H9 (cell line): ENCODE results near the gene FIGNL2. TPM values are rescaled to one million over a fixed set of nuclear protein-coding genes. Genes with fewer than 3 reads are reported as not detected.

Experiments used
- DNase-seq: peaks from one replicate; pipeline ENCODE4 v3.0.0-alpha.2; 2017
- H2AFZ ChIP-seq: one replicate; pipeline ENCODE4 v1.6.1; 2013; ENCODE audit warnings: mild to moderate bottlenecking, low read length, control low read depth, moderate library complexity
- H2AK5ac ChIP-seq: 2 replicates; pipeline ENCODE4 v1.6.1; 2013; ENCODE audit warnings: low read length, control low read depth, mixed read lengths; ENCODE audit not compliant: insufficient read length
- H2BK120ac ChIP-seq: one replicate; pipeline ENCODE4 v1.6.1; 2013; ENCODE audit warnings: low read depth, mild to moderate bottlenecking, low read length, control low read depth, inconsistent platforms; ENCODE audit not compliant: poor library complexity, severe bottlenecking
- H2BK12ac ChIP-seq: 2 replicates; pipeline ENCODE4 v1.6.1; 2013; ENCODE audit warnings: low read length, control low read depth, mixed read lengths, low read depth; ENCODE audit not compliant: insufficient read length
- H2BK15ac ChIP-seq: 2 replicates; pipeline ENCODE4 v1.6.1; 2013; ENCODE audit warnings: low read depth, low read length, control low read depth
- H2BK20ac ChIP-seq: one replicate; pipeline ENCODE4 v1.6.1; 2013; ENCODE audit warnings: low read depth, mild to moderate bottlenecking, low read length, control low read depth, inconsistent platforms; ENCODE audit not compliant: poor library complexity, severe bottlenecking
- H2BK5ac ChIP-seq: 2 replicates; pipeline ENCODE4 v1.6.1; 2013; ENCODE audit warnings: low read length, control low read depth, mixed read lengths; ENCODE audit not compliant: insufficient read length
- H3K14ac ChIP-seq: 2 replicates; pipeline ENCODE4 v1.6.1; 2013; ENCODE audit warnings: low read length, control low read depth; ENCODE audit not compliant: insufficient read depth
- H3K18ac ChIP-seq: 2 replicates; pipeline ENCODE4 v1.6.1; 2013; ENCODE audit warnings: low read depth, mild to moderate bottlenecking, mixed read lengths, low read length, control low read depth; ENCODE audit not compliant: insufficient read length
- H3K23ac ChIP-seq: 2 replicates; pipeline ENCODE4 v1.6.1; 2013; ENCODE audit warnings: low read length, control low read depth, mixed read lengths, low read depth; ENCODE audit not compliant: insufficient read length
- H3K23me2 ChIP-seq: 2 replicates; pipeline ENCODE4 v1.6.1; 2013; ENCODE audit warnings: low read depth, mild to moderate bottlenecking, mixed read lengths, low read length, control low read depth; ENCODE audit not compliant: insufficient read length, poor library complexity, severe bottlenecking
- H3K27ac ChIP-seq: 2 replicates; pipeline ENCODE4 v1.5.1; 2013; ENCODE audit warnings: low read length, control low read depth, mixed read lengths, low read depth; ENCODE audit not compliant: insufficient read length
- H3K27me3 ChIP-seq: 2 replicates; pipeline ENCODE4 v1.6.1; 2013; ENCODE audit warnings: low read length, control low read depth, inconsistent platforms; ENCODE audit not compliant: insufficient read depth
- H3K4ac ChIP-seq: 2 replicates; pipeline ENCODE4 v1.6.1; 2013; ENCODE audit warnings: low read depth, mild to moderate bottlenecking, control low read depth, inconsistent platforms, low read length, moderate library complexity
- H3K4me1 ChIP-seq: 2 replicates; pipeline ENCODE4 v1.6.1; 2013; ENCODE audit warnings: low read length, control low read depth, inconsistent platforms; ENCODE audit not compliant: insufficient read depth
- H3K4me2 ChIP-seq: 2 replicates; pipeline ENCODE4 v1.6.1; 2013; ENCODE audit warnings: low read length, control low read depth, mixed read lengths; ENCODE audit not compliant: insufficient read length, insufficient read depth
- H3K56ac ChIP-seq: 2 replicates; pipeline ENCODE4 v1.6.1; 2013; ENCODE audit warnings: low read depth, mild to moderate bottlenecking, mixed read lengths, low read length, control low read depth; ENCODE audit not compliant: insufficient read length
- H3K79me1 ChIP-seq: 2 replicates; pipeline ENCODE4 v1.6.1; 2013; ENCODE audit warnings: low read depth, mild to moderate bottlenecking, moderate library complexity, low read length, control low read depth, inconsistent platforms; ENCODE audit not compliant: insufficient read depth, poor library complexity, severe bottlenecking
- H3K79me2 ChIP-seq: 2 replicates; pipeline ENCODE4 v1.6.1; 2013; ENCODE audit warnings: low read length, control low read depth, inconsistent platforms; ENCODE audit not compliant: insufficient read depth
- H3K9ac ChIP-seq: 2 replicates; pipeline ENCODE4 v1.6.1; 2013; ENCODE audit warnings: low read length, control low read depth, mixed read lengths; ENCODE audit not compliant: insufficient read length; ENCODE audit errors: extremely low read depth
- H3K9me3 ChIP-seq: one replicate; pipeline ENCODE4 v1.6.1; 2013; ENCODE audit warnings: low read depth, low read length, inconsistent platforms; ENCODE audit not compliant: control insufficient read depth
- H3T11ph ChIP-seq: one replicate; pipeline ENCODE4 v1.6.1; 2013; ENCODE audit warnings: mild to moderate bottlenecking, low read length, control low read depth, inconsistent platforms
- H4K20me1 ChIP-seq: one replicate; pipeline ENCODE4 v1.6.1; 2013; ENCODE audit not compliant: control insufficient read depth, insufficient read length, insufficient read depth
- H4K5ac ChIP-seq: 2 replicates; pipeline ENCODE4 v1.6.1; 2013; ENCODE audit warnings: low read depth, mild to moderate bottlenecking, mixed read lengths, low read length, control low read depth; ENCODE audit not compliant: insufficient read length
- H4K8ac ChIP-seq: replicated peaks from 2 replicates; pipeline ENCODE4 v1.6.1; 2013; ENCODE audit warnings: low read length, control low read depth, mixed read lengths, low read depth; ENCODE audit not compliant: insufficient read length
- H4K91ac ChIP-seq: 2 replicates; pipeline ENCODE4 v1.6.1; 2013; ENCODE audit warnings: low read depth, mild to moderate bottlenecking, moderate library complexity, mixed read lengths, low read length, control low read depth; ENCODE audit not compliant: insufficient read length
- H3K27ac Mint-ChIP-seq, 3 experiments: 2 replicates in 2 of 3; 3 replicates in 1 of 3; pipeline ENCODE4 v1.8.0; 2020 to 2021; ENCODE audit warnings: mixed read lengths in 3 of 3, mild to moderate bottlenecking in 1 of 3, moderate library complexity in 1 of 3
- H3K27me3 Mint-ChIP-seq: 2 replicates; pipeline ENCODE4 v1.8.0; 2021; ENCODE audit warnings: low read depth, mild to moderate bottlenecking, moderate library complexity, mixed read lengths
- H3K36me3 Mint-ChIP-seq, 3 experiments: 2 replicates in 2 of 3; 3 replicates in 1 of 3; pipeline ENCODE4 v1.8.0; 2020 to 2021; ENCODE audit warnings: low read depth in 3 of 3, mixed read lengths in 3 of 3; ENCODE audit not compliant: insufficient read depth in 1 of 3
- H3K4me1 Mint-ChIP-seq, 2 experiments: 2 replicates each; pipeline ENCODE4 v1.8.0; 2020; ENCODE audit warnings: mixed read lengths in 2 of 2
- H3K4me3 Mint-ChIP-seq, 2 experiments: 2 replicates in 1 of 2; 3 replicates in 1 of 2; pipeline ENCODE4 v1.8.0; 2020 to 2021; ENCODE audit warnings: mild to moderate bottlenecking in 2 of 2, mixed read lengths in 2 of 2, moderate library complexity in 1 of 2
- H3K9me3 Mint-ChIP-seq, 2 experiments: 2 replicates in 1 of 2; 3 replicates in 1 of 2; pipeline ENCODE4 v1.8.0; 2020; ENCODE audit warnings: mild to moderate bottlenecking in 2 of 2, mixed read lengths in 2 of 2, moderate library complexity in 1 of 2
- WGBS: extraction: QIAGEN DNeasy Blood & Tissue Kit; methylation state at CpG from one replicate; pipeline ENCODE4 v1.1.7; 2013; ENCODE audit warnings: missing lambda C conversion rate, low lambda C conversion rate, mixed read lengths; ENCODE audit not compliant: insufficient read length; ENCODE audit errors: extremely low coverage; 5-methylcytosine and 5-hydroxymethylcytosine counted together
- total RNA-seq: library from RNA; stranded (reverse); gene quantifications from 2 replicates; pipeline ENCODE4 v1.2.1, GENCODE V29; 2021
- TF ChIP-seq, protein P1 (sequence below): fragments of 200-600 bp; sonication (generic); conservative IDR thresholded peaks from 3 replicates; pipeline ENCODE4 v1.8.0; 2021; ENCODE audit warnings: antibody characterized with exemption, mild to moderate bottlenecking

The FIGNL2 gene
- total RNA-seq, 1 experiment from 2014 or later, result 19.7 TPM

DNA sequence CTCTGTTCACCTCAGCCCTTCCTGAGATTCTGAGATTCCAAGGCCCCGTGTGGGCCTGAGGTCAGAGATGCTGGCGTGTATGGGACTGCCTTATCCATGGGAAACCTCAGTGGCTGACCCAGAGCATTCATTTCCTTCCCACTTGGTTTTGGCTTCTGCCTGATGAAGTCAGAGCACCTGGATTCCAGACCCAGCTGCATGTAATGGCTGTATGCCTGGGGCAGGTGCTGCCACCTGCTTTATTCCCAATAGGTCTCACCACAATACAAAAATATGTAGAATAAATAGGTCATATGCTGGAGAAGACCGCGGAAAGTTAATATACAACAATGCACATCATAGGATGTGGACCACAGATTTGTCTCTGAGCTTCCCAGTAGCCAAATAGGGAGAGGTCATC is 25.6 kb downstream of the FIGNL2 start:
- Mint-ChIP-seq H3K27ac (no peak overlapping the region), H3K36me3 (peaks cover 0 to 6% (median 3%) of the 10 kb centered on the region in 3 experiments; a peak in 3 of 7 replicates), H3K4me3 (peak overlapping the region in 1 of 2 experiments; percentile 59; a peak in 1 of 5 replicates), H3K27me3 (peaks cover 28% of the 10 kb centered on the region), H3K9me3 (no peaks in the 10 kb centered on the region; a peak in 1 of 5 replicates), H3K4me1 (peaks cover 37 to 57% of the 10 kb centered on the region in 2 experiments)
- H3K27me3 ChIP-seq, result no peaks in the 10 kb centered on the region; the same call in 1 of the 2 replicates
- no peaks in the 10 kb centered on the region for H3K79me2 ChIP-seq
- H4K8ac ChIP-seq, result no peak overlapping the region
- H3K23me2 ChIP-seq, result peaks cover 7% of the 10 kb centered on the region
- H4K20me1 ChIP-seq, result no peaks in the 10 kb centered on the region
- H3K14ac ChIP-seq, result no peak overlapping the region
- no peak overlapping the region for H3K23ac ChIP-seq
- WGBS, result no CpG with 5 or more reads among the region's 4 CpGs
- H2BK15ac ChIP-seq, result no peak overlapping the region
- H3K56ac ChIP-seq, result no peak overlapping the region
- no peaks in the 10 kb centered on the region for H3K9me3 ChIP-seq
- no peak overlapping the region for H3T11ph ChIP-seq
- no peak overlapping the region for H3K27ac ChIP-seq
- DNase-seq, result no peak
- no peak overlapping the region for H3K4me2 ChIP-seq
- H2BK5ac ChIP-seq, result no peak overlapping the region
- no peaks in the 10 kb centered on the region for H3K79me1 ChIP-seq
- no peak overlapping the region for H3K4ac ChIP-seq
- TF ChIP-seq, protein P1, sequence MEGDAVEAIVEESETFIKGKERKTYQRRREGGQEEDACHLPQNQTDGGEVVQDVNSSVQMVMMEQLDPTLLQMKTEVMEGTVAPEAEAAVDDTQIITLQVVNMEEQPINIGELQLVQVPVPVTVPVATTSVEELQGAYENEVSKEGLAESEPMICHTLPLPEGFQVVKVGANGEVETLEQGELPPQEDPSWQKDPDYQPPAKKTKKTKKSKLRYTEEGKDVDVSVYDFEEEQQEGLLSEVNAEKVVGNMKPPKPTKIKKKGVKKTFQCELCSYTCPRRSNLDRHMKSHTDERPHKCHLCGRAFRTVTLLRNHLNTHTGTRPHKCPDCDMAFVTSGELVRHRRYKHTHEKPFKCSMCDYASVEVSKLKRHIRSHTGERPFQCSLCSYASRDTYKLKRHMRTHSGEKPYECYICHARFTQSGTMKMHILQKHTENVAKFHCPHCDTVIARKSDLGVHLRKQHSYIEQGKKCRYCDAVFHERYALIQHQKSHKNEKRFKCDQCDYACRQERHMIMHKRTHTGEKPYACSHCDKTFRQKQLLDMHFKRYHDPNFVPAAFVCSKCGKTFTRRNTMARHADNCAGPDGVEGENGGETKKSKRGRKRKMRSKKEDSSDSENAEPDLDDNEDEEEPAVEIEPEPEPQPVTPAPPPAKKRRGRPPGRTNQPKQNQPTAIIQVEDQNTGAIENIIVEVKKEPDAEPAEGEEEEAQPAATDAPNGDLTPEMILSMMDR, result no peak
- H2BK12ac ChIP-seq, result no peak overlapping the region
- no peak overlapping the region for H3K9ac ChIP-seq
- no peak overlapping the region for H2BK20ac ChIP-seq
- H3K18ac ChIP-seq, result no peak overlapping the region
- H4K5ac ChIP-seq, result no peak overlapping the region
- no peak overlapping the region for H2AFZ ChIP-seq
- no peak overlapping the region for H2BK120ac ChIP-seq
- no peak overlapping the region for H4K91ac ChIP-seq
- no peak overlapping the region for H2AK5ac ChIP-seq
- peaks cover 3% of the 10 kb centered on the region; the same call in 1 of the 2 replicates for H3K4me1 ChIP-seq
